ENCODE data around the gene CYSTM1.

Gene CYSTM1

GRCh38 chr5:140215276-140215675 is 40.3 kb downstream of the CYSTM1 start:
- no peak for DNase-seq

GRCh38 chr5:140216478-140217074 is 41.6 kb downstream of the CYSTM1 start:
- DNase-seq, result no peak

- DNase-seq, result no peak
Measured at GRCh38 chr5:140217299-140218026, 42.5 kb downstream of the CYSTM1 start.

- DNase-seq, result no peak
Measured at GRCh38 chr5:140219068-140219991, 44.3 kb downstream of the CYSTM1 start.

- no peak for DNase-seq
Measured at GRCh38 chr5:140220032-140220697, 45.2 kb downstream of the CYSTM1 start.

- DNase-seq, result no peak
Measured at GRCh38 chr5:140220698-140221064, 45.7 kb downstream of the CYSTM1 start.

- no peak for DNase-seq
Measured at GRCh38 chr5:140221697-140222223, 46.8 kb downstream of the CYSTM1 start.

- no peak for DNase-seq
Measured at GRCh38 chr5:140222416-140222815, 47.4 kb downstream of the CYSTM1 start.

- DNase-seq, result no peak
Measured at GRCh38 chr5:140223567-140223966, 48.6 kb downstream of the CYSTM1 start.

- DNase-seq, result no peak
Measured at GRCh38 chr5:140224658-140225057, 49.7 kb downstream of the CYSTM1 start.

GRCh38 chr5:140225396-140225795 is 50.4 kb downstream of the CYSTM1 start:
- no peak for DNase-seq

GRCh38 chr5:140227046-140227445 is 52.1 kb downstream of the CYSTM1 start:
- no peak for DNase-seq

- DNase-seq, result no peak
Measured at GRCh38 chr5:140228364-140228837, 53.4 kb downstream of the CYSTM1 start.

GRCh38 chr5:140230373-140230772 is 55.4 kb downstream of the CYSTM1 start:
- DNase-seq, result no peak

- DNase-seq, result no peak
Measured at GRCh38 chr5:140232731-140233130, 57.7 kb downstream of the CYSTM1 start.

- no peak for DNase-seq
Measured at GRCh38 chr5:140234377-140234989, 59.5 kb downstream of the CYSTM1 start.

- DNase-seq, result no peak
Measured at GRCh38 chr5:140235791-140236551, 61.0 kb downstream of the CYSTM1 start.

GRCh38 chr5:140236891-140237598 is 62.1 kb downstream of the CYSTM1 start:
- no peak for DNase-seq

GRCh38 chr5:140238756-140239155 is 63.8 kb downstream of the CYSTM1 start:
- DNase-seq, result no peak

GRCh38 chr5:140239461-140239860 is 64.5 kb downstream of the CYSTM1 start:
- no peak for DNase-seq
